RPMI7951 (cell line): ENCODE measurements around the gene LMBR1L. TPM values are rescaled to one million over a fixed set of nuclear protein-coding genes. Genes with fewer than 3 reads are reported as not detected.
A peak's percentile ranks its signal among the peaks of the same experiment; 100 is the strongest.

Source experiments
- DNase-seq: peaks from one replicate; pipeline ENCODE4 v3.0.0-alpha.2; 2012; ENCODE audit warnings: low read depth
- total RNA-seq: library from RNA; depleted of rRNA; stranded (reverse); fragments of >200 nt; shearing (Covaris generic); gene quantifications from 2 replicates; pipeline ENCODE4 v1.2.3, GENCODE V29; 2014; rRNA removed

The LMBR1L gene
- total RNA-seq, 1 experiment from 2014 or later: 24.5 TPM

DNA sequence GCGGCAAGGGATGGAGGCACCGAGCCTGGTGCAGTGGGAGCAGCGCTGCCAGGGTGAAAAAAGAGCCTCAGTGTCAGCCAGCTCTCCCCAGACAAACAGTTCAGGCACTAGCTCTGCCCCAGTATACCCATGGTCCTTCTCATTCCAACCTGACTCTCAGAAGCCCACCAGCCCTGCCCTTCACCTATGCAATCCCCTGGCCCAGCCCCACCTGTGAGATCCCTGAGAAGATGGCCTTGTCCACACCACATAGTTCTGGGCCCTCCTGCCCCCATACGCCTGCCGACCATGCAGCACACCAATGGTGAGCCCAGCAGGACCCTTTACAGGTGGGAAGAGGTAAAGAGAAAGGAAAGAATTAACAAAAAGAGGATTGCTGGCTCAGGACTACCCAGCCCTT is 56.6 kb downstream of the LMBR1L start:
- no peak for DNase-seq

DNA sequence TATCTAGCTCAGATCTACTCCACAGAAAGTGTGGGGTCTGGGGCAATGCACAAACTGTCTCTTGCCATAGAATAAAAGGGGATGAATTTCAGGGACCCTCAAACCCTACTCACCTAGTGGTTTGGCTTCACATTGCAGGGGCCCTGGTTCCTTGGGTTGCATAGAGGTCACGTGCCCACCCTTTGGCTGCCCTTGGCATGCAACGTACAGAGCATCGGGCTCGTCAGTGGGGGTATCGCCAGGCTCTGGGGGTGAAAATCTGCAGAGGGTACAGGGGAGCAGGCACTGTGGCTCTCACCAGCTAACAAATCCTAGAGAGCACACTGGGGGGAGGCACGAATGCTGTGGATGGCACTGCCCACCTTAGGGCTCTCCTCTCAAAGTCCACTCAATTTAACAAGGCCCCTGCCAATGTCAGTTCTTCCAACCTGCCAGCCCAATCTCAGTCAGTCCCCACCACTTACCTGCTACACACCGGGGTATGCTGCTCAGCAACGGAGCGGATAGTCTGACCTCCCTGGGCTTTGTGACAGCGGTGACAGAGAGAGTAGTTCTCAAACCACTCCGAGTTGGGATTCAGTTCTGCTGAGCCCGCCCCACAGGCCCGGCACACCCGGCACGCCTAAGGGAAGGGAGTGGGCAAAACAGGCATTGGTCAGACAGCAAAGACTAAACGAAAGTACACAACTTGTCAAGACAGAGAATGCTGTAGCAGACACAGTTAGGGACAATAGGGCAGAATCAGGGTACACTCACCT is 58.0 kb downstream of the LMBR1L start:
- DNase-seq: no peak

DNA sequence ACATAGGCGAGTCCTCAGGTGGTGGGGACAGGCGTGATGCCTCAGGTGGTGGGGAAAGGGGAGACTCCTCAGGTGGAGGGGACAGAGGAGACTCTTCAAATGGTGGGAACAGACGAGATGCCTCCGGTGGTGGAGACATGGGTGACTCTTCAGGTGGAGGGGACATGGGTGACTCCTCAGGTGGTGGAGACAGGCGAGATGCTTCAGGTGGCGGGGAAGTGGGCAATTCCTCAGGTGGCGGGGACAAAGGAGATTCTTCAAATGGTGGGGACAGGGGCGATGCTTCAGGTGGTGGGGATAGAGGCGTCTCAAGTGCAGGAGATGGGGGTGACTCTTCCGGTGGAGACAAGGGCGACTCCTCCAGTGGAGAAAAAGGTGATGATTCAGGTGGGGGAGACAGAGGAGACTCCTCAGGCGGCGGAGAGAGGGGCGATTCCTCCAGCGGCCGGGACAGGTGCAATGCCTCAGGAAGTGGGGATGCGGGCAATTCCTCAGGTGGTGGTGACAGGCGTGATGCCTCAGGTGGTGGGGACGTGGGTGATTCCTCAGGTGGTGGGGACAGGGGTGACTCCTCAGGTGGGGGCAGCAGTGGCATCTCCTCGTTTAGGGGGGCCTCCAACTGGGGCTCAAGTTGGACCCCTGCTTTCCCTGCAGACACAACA is 58.7 kb downstream of the LMBR1L start:
- DNase-seq: no peak

DNA sequence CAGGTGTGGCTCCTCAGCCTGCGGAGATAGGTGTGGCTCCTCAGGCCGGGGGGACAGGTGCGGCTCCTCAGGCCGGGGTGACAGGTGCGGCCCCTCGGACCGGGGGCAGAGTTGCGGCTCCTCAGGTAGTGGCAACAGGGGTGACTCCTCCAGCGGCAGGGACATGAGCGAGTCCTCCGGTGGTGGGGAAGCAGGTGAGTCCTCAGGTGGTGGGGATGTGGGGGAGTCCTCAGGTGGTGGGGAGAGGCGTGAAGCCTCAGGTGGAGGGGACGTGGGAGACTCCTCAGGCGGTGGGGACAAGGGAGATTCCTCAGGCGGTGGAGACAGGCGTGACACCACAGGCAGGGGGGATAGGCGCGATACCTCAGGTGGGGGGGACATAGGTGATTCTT is 59.3 kb downstream of the LMBR1L start:
- no peak for DNase-seq

DNA sequence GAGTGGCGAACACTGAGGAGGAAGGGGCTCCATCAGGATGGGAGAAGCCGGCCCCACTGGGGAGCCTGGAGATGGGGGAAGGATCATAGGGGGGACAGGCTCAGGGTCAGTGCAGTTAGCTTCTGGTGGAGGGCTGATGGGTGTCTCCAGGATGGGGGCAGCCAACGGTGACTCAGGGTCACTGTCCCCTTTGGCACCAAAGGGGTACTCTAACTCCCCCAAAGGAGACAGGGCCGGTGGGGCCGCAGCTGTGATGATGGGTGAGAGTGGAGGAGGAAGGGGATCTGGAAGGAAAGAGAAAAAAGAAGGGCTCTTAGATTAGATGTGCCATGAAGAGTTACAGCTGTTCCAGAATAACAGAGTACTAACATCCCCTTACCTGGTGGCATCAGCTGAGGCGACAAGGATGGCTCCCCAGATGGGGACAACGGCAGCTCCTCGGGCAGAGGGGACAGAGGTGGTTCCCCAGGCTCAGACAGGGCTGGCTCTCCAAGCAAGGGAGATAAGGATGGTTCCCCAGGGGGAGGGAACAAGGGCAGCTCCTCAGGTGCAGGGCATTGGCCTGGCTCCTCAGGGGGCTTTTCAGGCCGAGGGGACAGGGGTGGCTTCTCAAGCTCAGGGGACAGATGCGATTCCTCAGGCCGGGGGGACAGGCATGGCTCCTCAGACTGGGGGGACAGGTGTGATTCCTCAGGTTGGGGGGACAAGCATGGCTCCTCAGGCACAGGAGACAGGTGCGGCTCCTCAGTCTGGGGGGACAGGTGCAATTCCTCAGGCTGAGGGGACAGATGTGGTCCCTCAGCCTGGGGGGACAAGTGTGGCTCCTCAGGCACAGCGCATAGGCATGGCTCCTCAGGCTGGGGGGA is 59.9 kb downstream of the LMBR1L start:
- DNase-seq: no peak

DNA sequence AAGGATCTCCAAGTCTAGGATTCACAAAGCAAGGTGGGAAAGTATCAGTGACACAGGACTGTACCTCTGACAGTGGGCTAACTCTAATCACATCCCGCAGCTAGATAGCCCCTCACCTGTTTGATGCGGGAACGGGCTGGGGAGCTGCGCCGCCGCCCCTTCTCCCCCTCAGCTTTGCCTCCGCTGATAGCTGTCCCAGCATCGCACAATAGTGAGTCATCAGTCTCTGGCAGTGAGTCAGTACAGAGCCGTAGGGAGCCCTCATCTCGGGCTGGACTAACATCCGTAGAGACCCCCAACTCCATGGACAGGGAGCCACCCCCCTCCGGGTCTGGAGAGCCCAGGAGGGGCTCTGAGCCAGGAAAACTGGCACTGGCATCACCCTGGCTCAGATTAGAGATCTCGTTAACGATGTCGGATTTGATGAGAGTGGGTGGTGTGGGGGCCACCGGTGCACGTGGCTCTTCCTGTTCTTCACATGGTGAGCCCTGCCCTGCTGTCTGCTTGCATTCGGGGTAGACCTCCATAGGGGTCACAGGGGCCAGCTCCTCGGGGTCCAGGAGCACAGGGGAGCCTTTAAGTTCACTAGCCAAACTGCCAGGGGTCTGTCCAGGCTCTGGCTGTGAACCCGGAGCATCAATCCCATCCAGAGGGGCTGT is 61.0 kb downstream of the LMBR1L start:
- peak; percentile 46 for DNase-seq

DNA sequence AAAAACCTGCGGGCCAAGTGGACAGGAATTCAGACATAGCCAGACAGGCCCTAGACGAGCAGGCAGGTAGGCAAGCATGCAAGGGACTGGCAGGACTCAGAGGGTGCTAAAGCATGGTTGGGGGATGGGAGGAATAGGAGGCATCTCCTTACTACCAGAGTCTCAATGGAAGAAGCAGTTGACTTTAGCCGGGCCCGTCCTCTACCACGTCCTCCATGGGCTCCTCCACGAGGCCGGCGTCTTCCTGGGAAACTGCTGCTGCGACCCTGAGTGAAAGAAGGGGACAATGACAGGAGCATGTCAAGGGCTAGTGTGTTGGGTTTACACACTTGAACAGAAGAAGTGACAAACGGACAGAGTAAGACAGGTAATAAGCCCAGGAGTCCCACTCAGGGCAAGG is 61.7 kb downstream of the LMBR1L start:
- DNase-seq: no peak

Other genes starting within 250 kb of the LMBR1L start
- 0.29 TPM in 1 of 2 replicates, not detected in the other for gene RND1, start 245.0 kb downstream of the LMBR1L start, total RNA-seq
- 27.6 and 31.7 TPM in 2 replicates for gene FKBP11, start 185.4 kb downstream of the LMBR1L start, total RNA-seq
- gene ARF3, start 153.4 kb downstream of the LMBR1L start, total RNA-seq: 47.8 and 57.1 TPM in 2 replicates
- gene WNT10B, start 139.1 kb downstream of the LMBR1L start, total RNA-seq: 0.29 TPM in 1 of 2 replicates, not detected in the other
- gene WNT1, start 132.5 kb downstream of the LMBR1L start, total RNA-seq: not detected in 2 replicates
- not detected in 2 replicates for gene DDN, start 111.5 kb downstream of the LMBR1L start, total RNA-seq
- gene PRKAG1, start 92.1 kb downstream of the LMBR1L start, total RNA-seq: 81.3 and 89.6 TPM in 2 replicates
- 6.8 and 7.9 TPM in 2 replicates for gene KMT2D, start 50.1 kb downstream of the LMBR1L start, total RNA-seq
- gene RHEBL1, start 40.9 kb downstream of the LMBR1L start, total RNA-seq: 6.7 and 13.2 TPM in 2 replicates
- not detected in 2 replicates for gene DHH, start 16.0 kb downstream of the LMBR1L start, total RNA-seq
- 2,897 and 4,302 TPM in 2 replicates for gene TUBA1B, start 20.5 kb upstream of the LMBR1L start, total RNA-seq
- gene TUBA1A, start 78.2 kb upstream of the LMBR1L start, total RNA-seq: 649 and 744 TPM in 2 replicates
- gene TUBA1C, start 154.2 kb upstream of the LMBR1L start, total RNA-seq: 1,253 and 1,613 TPM in 2 replicates
- 0.12 TPM in 1 of 2 replicates, not detected in the other for gene PRPH, start 184.3 kb upstream of the LMBR1L start, total RNA-seq
- 49.3 and 59.5 TPM in 2 replicates for gene TROAP, start 212.4 kb upstream of the LMBR1L start, total RNA-seq
- gene C1QL4, start 226.3 kb upstream of the LMBR1L start, total RNA-seq: 1.7 and 3.3 TPM in 2 replicates
- gene DNAJC22, start 236.0 kb upstream of the LMBR1L start, total RNA-seq: 7.9 and 10.4 TPM in 2 replicates